GM18511 (cell line): ENCODE measurements around the gene HYPK.

Source experiments
- ATAC-seq: cut with Tn5 transposase; IDR thresholded peaks from one replicate; pipeline ENCODE4 v1.9.1; 2021; ENCODE audit warnings: mild to moderate bottlenecking, moderate library complexity; ENCODE audit not compliant: unreplicated experiment

HYPK gene

GRCh38 chr15:43800286-43801141 lies at the start of gene HYPK:
HYPK (plus strand) TSS chr15:43800599; CDS start chr15:43800623, 24 bp downstream.
- ATAC-seq, result peak; percentile 92

GRCh38 chr15:43751885-43752284 lies 48.5 kb upstream of the HYPK start:
- no peak for ATAC-seq

GRCh38 chr15:43762824-43763223 lies 37.6 kb upstream of the HYPK start:
- ATAC-seq, result no peak

DNA sequence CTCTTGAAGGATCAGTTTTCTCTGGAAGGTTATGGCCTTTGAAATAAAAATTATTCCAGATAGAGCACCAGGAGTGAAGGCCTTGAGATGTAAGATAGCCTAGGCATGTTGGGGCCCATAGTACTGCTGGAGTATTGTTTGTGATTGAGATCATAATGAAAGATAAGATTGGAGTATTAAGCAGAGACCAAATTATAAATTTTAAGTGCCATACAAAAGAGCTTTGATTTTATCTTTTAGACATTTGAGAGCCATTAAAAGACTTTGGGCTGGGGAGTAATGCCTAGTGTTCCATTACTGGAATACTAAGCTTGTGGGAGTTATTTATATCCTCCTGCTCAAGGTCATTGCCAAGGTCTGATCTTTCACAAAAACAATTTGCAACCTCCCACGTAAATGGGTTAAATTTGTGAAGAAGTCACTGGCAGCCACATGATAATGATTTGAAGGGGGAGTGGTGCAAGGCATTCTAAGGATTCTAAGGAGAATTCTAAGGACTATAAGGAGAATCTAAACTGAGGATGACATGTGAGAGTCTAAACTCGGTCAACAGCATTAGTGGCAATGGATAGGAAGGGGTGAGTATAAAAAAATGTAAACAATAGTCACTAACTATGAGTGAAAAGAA lies 36.5 kb upstream of the HYPK start:
- ATAC-seq, result no peak

DNA sequence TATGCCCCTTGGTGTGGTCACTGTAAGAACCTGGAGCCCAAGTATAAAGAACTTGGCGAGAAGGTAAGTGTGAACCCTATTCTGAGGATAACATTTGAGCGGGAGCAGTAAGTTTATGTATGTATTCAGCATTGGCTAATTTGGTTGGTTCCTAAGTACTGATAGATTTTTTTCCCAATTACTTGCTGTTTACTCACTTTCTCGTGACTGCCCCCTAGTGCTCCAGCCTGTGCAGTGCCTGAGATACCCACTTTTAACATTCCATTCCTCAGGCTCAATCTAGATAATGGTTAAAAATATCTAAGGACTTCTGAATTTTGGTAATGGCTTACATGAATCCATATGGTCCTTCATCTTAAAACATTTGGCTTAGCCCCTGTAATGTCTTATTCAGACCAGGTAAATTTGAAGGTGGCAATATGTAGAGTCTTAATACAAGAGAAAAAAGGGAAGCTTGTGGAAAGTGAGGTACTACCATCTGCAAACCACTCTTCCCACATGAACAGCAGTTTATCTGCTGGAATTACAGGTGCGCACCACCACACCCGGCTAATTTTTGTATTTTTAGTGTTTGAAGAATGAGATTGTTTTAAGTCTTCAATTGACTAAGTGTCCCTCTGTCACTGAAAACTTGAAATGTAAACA lies 30.7 kb upstream of the HYPK start:
- no peak for ATAC-seq

- no peak for ATAC-seq
Observed at GRCh38 chr15:43771816-43772215, 28.6 kb upstream of the HYPK start.

DNA sequence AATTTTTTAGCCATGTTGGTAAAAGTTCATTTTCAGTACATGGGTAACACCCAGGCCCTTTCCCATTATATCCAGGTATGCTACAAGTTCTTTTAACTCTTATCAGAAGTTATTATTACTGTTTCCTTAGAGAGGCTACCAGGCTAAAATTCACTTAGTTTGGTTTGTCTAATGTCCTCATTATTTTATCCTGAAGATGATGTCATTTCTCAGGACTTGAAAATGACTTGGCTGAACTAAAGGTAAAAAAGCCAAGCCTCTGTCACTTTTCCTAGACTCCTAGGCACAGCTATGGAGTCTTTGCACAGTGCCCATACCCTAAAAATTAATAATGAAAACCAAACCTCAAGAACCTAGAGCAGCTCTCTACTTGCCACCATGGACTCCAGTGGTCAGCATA lies 27.8 kb upstream of the HYPK start:
- no peak for ATAC-seq

DNA sequence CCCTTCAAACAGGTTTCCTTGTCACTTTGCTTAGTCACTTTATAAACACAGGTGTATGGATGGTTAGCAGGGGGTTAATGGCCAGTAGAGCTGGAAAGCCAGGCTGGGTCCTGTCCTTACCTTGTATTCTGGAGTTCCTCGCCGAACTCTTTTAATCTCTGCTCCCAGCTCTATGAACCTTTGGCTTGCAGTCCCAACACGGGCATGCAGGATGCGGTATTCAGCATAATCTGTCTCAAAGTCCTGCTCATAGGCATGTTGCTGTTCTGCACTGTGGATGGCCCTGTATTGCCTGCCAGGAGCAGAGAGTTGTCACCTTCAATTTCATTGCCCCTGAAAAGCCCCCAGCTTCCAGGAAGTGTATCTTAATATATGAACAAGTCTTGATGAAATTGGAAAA lies 26.3 kb upstream of the HYPK start:
- no peak for ATAC-seq

DNA sequence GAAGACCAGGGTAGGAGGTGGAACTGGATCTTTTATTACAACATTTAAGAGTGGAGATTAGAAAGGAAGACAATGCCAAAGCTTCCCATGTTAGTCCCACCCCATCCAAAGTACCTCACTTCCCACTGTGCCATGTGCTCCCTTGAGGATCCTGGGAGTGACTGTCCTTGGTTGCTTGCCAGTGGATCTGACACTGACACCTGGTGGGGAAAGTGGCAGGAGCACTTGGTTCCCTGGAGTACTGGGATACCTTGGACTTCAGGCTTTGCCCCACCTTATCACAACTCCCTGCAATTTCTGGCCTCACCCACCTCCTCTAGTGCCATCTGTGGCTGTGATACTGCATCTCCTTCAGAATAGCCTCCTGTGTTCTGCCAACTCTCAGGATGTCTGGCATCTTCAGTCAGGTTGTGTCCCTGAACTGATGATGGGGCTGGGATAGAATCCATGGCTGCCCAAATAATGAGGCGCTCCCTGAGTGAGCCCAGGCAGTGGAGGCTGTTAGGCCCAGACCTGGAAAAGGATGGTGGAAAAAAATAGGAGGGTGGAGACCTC lies 24.9 kb upstream of the HYPK start:
- no peak for ATAC-seq

GRCh38 chr15:43776101-43776717 lies 24.2 kb upstream of the HYPK start:
- peak; percentile 70 for ATAC-seq

DNA sequence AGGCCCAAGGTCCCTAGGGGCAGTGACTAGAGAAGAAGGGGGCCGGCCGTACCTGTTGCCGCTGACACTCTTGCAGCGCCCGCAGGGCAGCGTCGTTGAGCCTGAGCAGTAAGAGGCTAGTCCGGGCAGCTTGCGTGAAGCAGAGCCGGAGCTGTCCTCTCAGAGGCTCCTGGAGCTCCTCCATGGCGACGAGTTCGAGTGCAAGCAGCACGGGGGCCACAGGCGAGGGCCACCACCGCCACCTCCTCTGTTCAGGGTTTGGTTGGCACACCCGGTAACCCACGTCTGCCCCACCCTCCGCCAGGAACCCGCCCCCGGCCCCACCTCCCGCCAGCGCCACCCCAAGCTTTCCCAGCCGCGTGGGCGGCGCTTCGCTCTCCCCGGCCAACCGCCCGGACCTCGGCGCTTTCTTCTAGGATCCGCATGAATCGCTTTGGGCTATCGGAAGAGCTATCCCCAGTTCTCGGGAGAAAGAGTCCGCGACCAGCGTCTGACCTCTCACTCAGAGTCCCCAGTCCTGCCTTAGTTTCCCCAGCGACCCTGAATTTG lies 23.6 kb upstream of the HYPK start, which contains the start of gene ELL3:
TSS of gene ELL3 (minus strand) at position 249 of the 549 bp plus-strand sequence. CDS start at position 184, 65 bp downstream.
- ATAC-seq, result peak; percentile 50

DNA sequence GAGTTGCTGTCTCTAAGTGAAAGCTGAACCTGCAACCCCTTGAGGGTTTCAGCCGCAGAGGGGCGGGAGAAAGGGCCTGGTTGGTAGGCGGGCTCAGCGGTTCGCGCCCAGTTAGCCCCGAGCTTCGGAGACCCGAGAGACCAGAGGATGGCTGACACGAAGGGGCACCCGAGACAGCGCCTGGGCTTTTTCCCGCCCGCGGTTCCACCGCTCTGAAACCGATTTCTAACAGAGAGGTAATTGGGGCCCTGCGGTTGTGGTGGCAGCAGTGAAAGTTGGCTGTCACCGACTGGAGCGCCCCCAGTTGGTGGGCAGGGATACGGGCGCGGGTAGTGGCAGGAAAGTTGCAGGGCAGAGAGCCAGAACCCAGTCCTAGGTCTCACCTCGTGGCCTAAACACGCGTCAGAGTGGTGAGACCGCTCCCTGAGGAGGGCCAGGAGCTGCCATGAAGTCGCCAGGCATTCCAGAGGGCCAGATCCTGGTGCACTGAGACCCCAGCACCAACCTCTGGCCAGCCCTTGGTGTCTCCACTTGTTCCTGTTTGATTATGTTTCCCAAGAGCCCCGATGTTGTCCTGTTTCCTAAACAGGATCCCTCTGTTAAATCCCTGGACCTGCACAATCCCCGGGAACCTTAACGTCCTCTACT lies 23.0 kb upstream of the HYPK start:
- peak; percentile 63 for ATAC-seq

GRCh38 chr15:43779016-43779415 lies 21.4 kb upstream of the HYPK start:
- no peak for ATAC-seq

DNA sequence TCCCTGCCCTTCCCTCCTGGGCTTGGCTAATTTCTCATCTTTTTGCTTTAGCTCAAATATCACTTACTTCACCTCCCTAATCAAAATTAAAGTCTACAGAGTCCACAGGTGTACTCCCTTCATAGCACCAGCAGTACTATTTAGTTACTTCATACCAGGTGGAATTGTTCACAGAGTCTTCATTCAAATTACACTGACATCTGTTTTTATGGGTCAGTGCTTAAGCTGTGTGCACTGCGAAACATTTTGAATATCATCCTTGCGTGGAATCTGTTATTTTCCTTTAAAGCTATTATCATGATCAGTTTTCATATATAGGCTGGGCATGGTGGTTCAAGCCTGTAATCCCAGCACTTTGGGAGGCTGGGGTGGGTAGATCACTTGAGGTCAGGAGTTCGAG lies 11.0 kb upstream of the HYPK start:
- ATAC-seq, result no peak

DNA sequence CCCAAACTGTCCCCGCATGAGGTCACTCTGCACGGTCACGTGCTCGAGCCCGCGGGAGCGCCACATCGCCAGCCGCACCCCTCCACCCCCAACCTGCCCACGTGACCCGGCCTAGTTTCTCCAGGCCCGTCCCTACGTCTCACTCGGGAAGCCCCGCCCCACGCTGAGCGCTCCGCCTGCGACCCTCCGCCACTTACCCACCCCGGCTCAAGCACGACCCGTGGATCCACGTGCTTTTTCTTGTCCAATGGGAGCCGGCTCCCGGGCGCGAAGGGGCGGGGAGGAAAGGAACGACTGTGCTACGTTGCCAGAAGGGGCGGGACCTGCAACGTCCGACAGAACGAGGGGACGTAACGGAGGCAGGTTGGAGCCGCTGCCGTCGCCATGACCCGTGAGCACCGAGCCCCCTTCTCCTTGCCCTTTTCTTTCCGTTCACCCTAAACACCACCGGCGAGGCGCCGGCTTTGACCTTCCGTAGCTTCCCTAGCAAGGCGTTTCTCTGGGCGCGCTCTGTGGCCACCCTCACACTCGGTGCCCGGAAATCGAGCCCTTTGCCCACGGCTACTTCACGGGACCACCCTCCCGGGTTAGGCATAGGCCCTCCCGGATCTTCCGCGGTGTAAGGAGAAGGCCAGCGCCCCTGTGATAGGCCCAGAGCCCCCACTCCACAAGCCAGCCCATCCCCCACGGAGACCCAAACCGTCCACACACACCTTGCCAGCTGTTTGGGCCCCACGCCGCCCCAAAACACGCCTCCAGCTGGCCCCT lies 8.2 kb upstream of the HYPK start, which contains the start of gene SERF2:
TSS of gene SERF2 (plus strand) at position 328 of the 768 bp plus-strand sequence. CDS start at position 385, 57 bp downstream.
- ATAC-seq, result peak; percentile 83

DNA sequence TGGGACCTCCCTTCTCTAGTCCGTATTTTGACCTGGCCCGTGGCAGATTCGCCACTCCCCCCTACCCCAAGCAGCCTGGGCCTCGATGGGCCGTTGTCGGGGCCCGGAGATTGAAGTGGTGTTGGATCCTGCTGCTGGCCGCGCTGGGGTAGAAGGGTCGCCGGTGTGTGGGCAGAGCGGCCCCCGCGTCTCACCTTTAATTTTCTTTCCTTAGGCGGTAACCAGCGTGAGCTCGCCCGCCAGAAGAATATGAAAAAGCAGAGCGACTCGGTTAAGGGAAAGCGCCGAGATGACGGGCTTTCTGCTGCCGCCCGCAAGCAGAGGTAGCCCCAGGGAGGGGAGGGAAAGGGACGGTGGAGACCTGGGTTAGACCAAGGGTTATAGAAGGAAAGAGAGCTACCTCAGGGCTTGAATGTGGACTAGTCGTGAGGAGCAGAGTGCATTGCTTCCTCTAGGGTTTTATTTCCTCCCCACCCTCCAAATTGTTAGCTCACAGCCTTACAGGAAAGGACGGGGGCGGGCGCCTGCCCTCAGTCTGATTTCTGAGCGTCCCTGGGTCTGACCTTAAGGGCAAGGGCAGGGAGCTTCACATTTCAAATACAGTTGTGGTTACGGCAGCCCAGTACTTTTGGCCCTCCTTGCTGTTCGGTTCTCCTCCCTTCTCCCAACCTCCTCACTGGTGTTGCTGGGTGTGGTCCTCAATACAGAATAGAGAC lies 7.5 kb upstream of the HYPK start:
- ATAC-seq, result no peak

DNA sequence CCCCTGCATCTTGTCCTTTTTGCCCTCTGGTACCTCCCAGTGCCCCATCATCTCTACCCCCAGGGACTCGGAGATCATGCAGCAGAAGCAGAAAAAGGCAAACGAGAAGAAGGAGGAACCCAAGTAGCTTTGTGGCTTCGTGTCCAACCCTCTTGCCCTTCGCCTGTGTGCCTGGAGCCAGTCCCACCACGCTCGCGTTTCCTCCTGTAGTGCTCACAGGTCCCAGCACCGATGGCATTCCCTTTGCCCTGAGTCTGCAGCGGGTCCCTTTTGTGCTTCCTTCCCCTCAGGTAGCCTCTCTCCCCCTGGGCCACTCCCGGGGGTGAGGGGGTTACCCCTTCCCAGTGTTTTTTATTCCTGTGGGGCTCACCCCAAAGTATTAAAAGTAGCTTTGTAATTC lies 6.8 kb upstream of the HYPK start:
- no peak for ATAC-seq

DNA sequence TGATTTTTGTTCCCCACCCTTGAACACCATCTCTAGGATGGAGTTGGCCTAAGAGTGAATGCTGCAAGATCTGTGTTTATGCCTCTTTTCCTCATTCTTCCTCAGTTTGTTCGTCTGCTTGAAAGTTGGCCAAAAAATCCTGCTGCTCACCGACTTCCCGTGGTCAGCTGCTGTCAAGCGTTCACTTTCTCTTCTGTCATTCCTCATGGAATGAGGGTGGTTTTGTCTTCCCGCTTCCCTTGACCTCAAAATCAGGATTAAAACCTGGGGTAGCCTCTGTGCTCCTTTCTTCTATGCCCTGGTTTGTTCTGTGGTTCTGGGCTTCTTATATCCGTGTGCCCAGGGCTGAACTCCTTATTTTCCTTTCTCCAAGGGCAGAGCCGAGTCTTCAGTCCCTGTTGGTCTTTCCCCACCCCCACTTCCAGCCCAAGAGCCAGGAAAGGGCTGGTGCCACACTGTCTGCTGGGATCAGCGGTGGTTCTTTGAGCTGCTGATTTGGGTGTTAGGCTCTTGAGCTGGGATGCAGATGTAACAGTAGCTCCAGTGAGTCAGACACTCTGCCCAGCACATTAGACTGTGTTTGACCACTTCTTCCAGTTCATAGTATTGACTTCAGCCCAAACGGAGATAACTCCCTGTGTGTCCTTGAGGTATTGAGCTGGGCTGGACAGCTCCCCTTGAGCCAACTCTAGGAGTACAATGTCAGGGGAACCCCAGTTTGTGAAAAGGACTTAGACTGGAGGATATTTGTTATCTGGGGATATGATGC lies 5.9 kb upstream of the HYPK start:
- no peak for ATAC-seq
